HG03521 (cell line): ENCODE data around the gene EPG5.
A peak's percentile ranks its signal among the peaks of the same experiment; 100 is the strongest.

ENCODE experiments used
- ATAC-seq: cut with Tn5 transposase; IDR thresholded peaks from one replicate; pipeline ENCODE4 v1.9.1; 2021; ENCODE audit warnings: mild to moderate bottlenecking, moderate library complexity; ENCODE audit not compliant: unreplicated experiment

EPG5 gene

GRCh38 chr18:45923138-45923537 lies 44.0 kb downstream of the EPG5 start:
- no peak for ATAC-seq

- no peak for ATAC-seq
These were observed 46.8 kb downstream of the EPG5 start for GRCh38 chr18:45920367-45920766.

- ATAC-seq, result no peak
These were observed 50.8 kb downstream of the EPG5 start for GRCh38 chr18:45916302-45916701.

GRCh38 chr18:45913276-45913675 lies 53.9 kb downstream of the EPG5 start:
- ATAC-seq, result no peak

GRCh38 chr18:45910405-45911023 lies 56.6 kb downstream of the EPG5 start:
- ATAC-seq, result no peak

GRCh38 chr18:45901654-45902210 lies 65.4 kb downstream of the EPG5 start:
- ATAC-seq, result no peak

GRCh38 chr18:45900623-45901022 lies 66.5 kb downstream of the EPG5 start:
- no peak for ATAC-seq

- ATAC-seq, result no peak
These were observed 70.1 kb downstream of the EPG5 start for GRCh38 chr18:45896991-45897390.

GRCh38 chr18:45896452-45896851 lies 70.7 kb downstream of the EPG5 start:
- ATAC-seq, result no peak

GRCh38 chr18:45895339-45895738 lies 71.8 kb downstream of the EPG5 start:
- no peak for ATAC-seq

GRCh38 chr18:45894818-45895217 lies 72.3 kb downstream of the EPG5 start:
- ATAC-seq, result no peak

GRCh38 chr18:45891806-45892205 lies 75.3 kb downstream of the EPG5 start:
- no peak for ATAC-seq

GRCh38 chr18:45890606-45891005 lies 76.5 kb downstream of the EPG5 start:
- ATAC-seq, result no peak

GRCh38 chr18:45889419-45890064 lies 77.6 kb downstream of the EPG5 start:
- ATAC-seq, result no peak

GRCh38 chr18:45887585-45887984 lies 79.5 kb downstream of the EPG5 start:
- no peak for ATAC-seq

- ATAC-seq, result no peak
These were observed 86.1 kb downstream of the EPG5 start for GRCh38 chr18:45880876-45881558.

- peak; percentile 85 for ATAC-seq
These were observed 87.2 kb downstream of the EPG5 start for GRCh38 chr18:45879681-45880655.

- ATAC-seq, result no peak
These were observed 89.7 kb downstream of the EPG5 start for GRCh38 chr18:45877403-45877802.

- no peak for ATAC-seq
These were observed 91.0 kb downstream of the EPG5 start for GRCh38 chr18:45876161-45876560.

GRCh38 chr18:45874491-45875184 lies 92.5 kb downstream of the EPG5 start:
- peak; percentile 81 for ATAC-seq
